GM23338 (cell line): ENCODE results near the gene IGLL5.

Experiments
- CREB1 ChIP-seq: fragments of 250-450 bp; sonication (Bioruptor Pico); IDR thresholded peaks from 2 replicates; pipeline ENCODE4 v1.5.0; 2020; ENCODE audit warnings: low read depth, mild to moderate bottlenecking, moderate library complexity
- CTCF ChIP-seq, 2 experiments: fragments of 200-600 bp in 1 of 2; sonication (generic) in 1 of 2; conservative IDR thresholded peaks; 2 replicates each; pipeline versions ENCODE4 v1.5.1 to v1.6.1; 2016 to 2017; ENCODE audit warnings: antibody characterized with exemption in 2 of 2, low read depth in 2 of 2, mild to moderate bottlenecking in 2 of 2, moderate library complexity in 1 of 2
- ETS1 ChIP-seq: IDR thresholded peaks from 2 replicates; pipeline ENCODE4 v1.6.1; 2016; ENCODE audit warnings: antibody characterized with exemption
- EZH2 ChIP-seq: fragments of 200-600 bp; sonication (generic); IDR thresholded peaks from one replicate; pipeline ENCODE4 v1.8.0; 2017; ENCODE audit warnings: antibody characterized with exemption, mild to moderate bottlenecking, low read depth; ENCODE audit not compliant: unreplicated experiment
- EZH2phosphoT487 ChIP-seq: fragments of 200-600 bp; sonication (generic); IDR thresholded peaks from one replicate; pipeline ENCODE4 v1.8.1; 2018; ENCODE audit warnings: antibody characterized with exemption; ENCODE audit not compliant: unreplicated experiment
- JUNB ChIP-seq: IDR thresholded peaks from one replicate; pipeline ENCODE4 v1.6.1; 2016; ENCODE audit warnings: antibody characterized with exemption; ENCODE audit not compliant: unreplicated experiment
- NANOG ChIP-seq: IDR thresholded peaks from 2 replicates; pipeline ENCODE4 v1.6.1; 2016; ENCODE audit warnings: antibody characterized with exemption, borderline replicate concordance
- POLR2AphosphoS5 ChIP-seq: IDR thresholded peaks from 2 replicates; pipeline ENCODE4 v1.6.1; 2016; ENCODE audit warnings: antibody characterized with exemption, low read depth
- REST ChIP-seq: IDR thresholded peaks from one replicate; pipeline ENCODE4 v1.6.1; 2018; ENCODE audit warnings: antibody characterized with exemption; ENCODE audit not compliant: unreplicated experiment
- STAT1 ChIP-seq: IDR thresholded peaks from one replicate; pipeline ENCODE4 v1.6.1; 2016; ENCODE audit warnings: antibody characterized with exemption; ENCODE audit not compliant: unreplicated experiment
- ZNF114 ChIP-seq: fragments of 250-450 bp; sonication (Bioruptor Pico); IDR thresholded peaks from 2 replicates; pipeline ENCODE4 v1.5.0; 2020; ENCODE audit warnings: mild to moderate bottlenecking, moderate library complexity
- ZNF331 ChIP-seq: fragments of 250-450 bp; sonication (Bioruptor Pico); IDR thresholded peaks from 2 replicates; pipeline ENCODE4 v1.5.0; 2020; ENCODE audit warnings: low read depth, mild to moderate bottlenecking, moderate library complexity
- ZNF462 ChIP-seq: fragments of 250-450 bp; sonication (Bioruptor Pico); IDR thresholded peaks from 2 replicates; pipeline ENCODE4 v1.5.0; 2020; ENCODE audit warnings: mild to moderate bottlenecking, moderate library complexity

- TF ChIP-seq REST: no peak
- no peak for TF ChIP-seq CTCF (conservative IDR thresholded peaks at IDR 0.05; ENCODE audit: low read depth in 2 of 2)
- TF ChIP-seq JUNB: no peak
- TF ChIP-seq EZH2: no peak
- TF ChIP-seq ZNF462 (CRISPR knock-in tag): no peak
- no peak for TF ChIP-seq POLR2AphosphoS5
- TF ChIP-seq CREB1 (CRISPR knock-in tag): no peak
- TF ChIP-seq EZH2phosphoT487: no peak
- no peak for TF ChIP-seq NANOG
- no peak for TF ChIP-seq ZNF114 (CRISPR knock-in tag)
- TF ChIP-seq ZNF331 (CRISPR knock-in tag): no peak
- TF ChIP-seq ETS1: no peak
- no peak for TF ChIP-seq STAT1
These were observed 45.6 kb downstream of the IGLL5 start for GRCh38 chr22:22933100-22933806.
